ENCODE measurements around the gene MAP1LC3B.
"Not testable (repeated sequence)": the region's sequence is repeated elsewhere in the genome, so short reads cannot be mapped to it uniquely, and the experiment has no call there.

The MAP1LC3B gene

GRCh38 chr16:87383505-87384161, 8.5 kb upstream of the MAP1LC3B start, which contains the start of gene FBXO31:
FBXO31 (minus strand) TSS chr16:87383776; CDS start chr16:87383744, 32 bp downstream.
- DNase-seq: peak; percentile 57

GRCh38 chr16:87384162-87384874, 7.8 kb upstream of the MAP1LC3B start:
- DNase-seq: no peak

- not testable (repeated sequence) for DNase-seq
These were observed 7.3 kb upstream of the MAP1LC3B start for GRCh38 chr16:87384875-87385167.

GRCh38 chr16:87387942-87388817, 4.0 kb upstream of the MAP1LC3B start:
- DNase-seq: peak; percentile 94

GRCh38 chr16:87388818-87389134, 3.4 kb upstream of the MAP1LC3B start:
- DNase-seq: no peak

GRCh38 chr16:87389245-87389644, 2.9 kb upstream of the MAP1LC3B start:
- DNase-seq: peak; percentile 74

GRCh38 chr16:87389914-87390313, 2.2 kb upstream of the MAP1LC3B start:
- not testable (repeated sequence) for DNase-seq

GRCh38 chr16:87390641-87391323, 1.4 kb upstream of the MAP1LC3B start:
- DNase-seq: no peak

GRCh38 chr16:87391324-87391949, 699 bp upstream of the MAP1LC3B start:
- no peak for DNase-seq

GRCh38 chr16:87392821-87393679, 914 bp downstream of the MAP1LC3B start:
- DNase-seq: no peak

- no peak for DNase-seq
These were observed 1.5 kb downstream of the MAP1LC3B start for GRCh38 chr16:87393680-87394055.

GRCh38 chr16:87395181-87395842, 3.2 kb downstream of the MAP1LC3B start:
- no peak for DNase-seq

GRCh38 chr16:87404764-87405625, 12.9 kb downstream of the MAP1LC3B start:
- no peak for DNase-seq

- no peak for DNase-seq
These were observed 14.5 kb downstream of the MAP1LC3B start for GRCh38 chr16:87406495-87407088.

GRCh38 chr16:87407511-87408112, 15.5 kb downstream of the MAP1LC3B start:
- no peak for DNase-seq

GRCh38 chr16:87409153-87409552, 17.0 kb downstream of the MAP1LC3B start:
- no peak for DNase-seq

- DNase-seq: no peak
These were observed 17.6 kb downstream of the MAP1LC3B start for GRCh38 chr16:87409781-87410180.

- DNase-seq: no peak
These were observed 18.4 kb downstream of the MAP1LC3B start for GRCh38 chr16:87410530-87410929.

GRCh38 chr16:87410968-87411367, 18.8 kb downstream of the MAP1LC3B start:
- no peak for DNase-seq
